ENCODE data around the gene SMIM23. TPM values are rescaled to one million over a fixed set of nuclear protein-coding genes. Genes with fewer than 3 reads are reported as not detected.

The SMIM23 gene
- total and polyA plus RNA-seq, 2 experiments from 2014 or later: not detected

DNA sequence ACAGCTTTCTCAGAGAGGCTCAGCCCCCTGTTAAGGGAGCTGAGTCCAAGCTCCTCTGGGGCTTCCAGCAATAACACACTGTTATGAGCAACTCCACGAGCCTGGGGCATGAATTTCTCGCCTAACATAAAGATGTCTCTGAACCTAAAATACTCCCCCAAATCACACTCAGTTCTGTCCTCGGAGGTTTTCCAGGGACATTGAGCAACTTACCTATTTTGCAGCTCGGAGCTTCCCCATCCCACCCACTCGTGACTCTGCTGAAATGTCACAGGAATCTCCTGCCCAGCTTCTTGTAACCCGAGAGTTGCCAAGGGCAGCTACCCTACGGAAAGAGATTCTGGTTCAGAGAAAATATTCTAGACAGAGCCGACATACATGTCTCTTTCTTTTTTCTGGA is 47.1 kb upstream of the SMIM23 start:
- ATAC-seq (no peak), DNase-seq (ENCODE audit: low spot score) (no peak)
- H3F3A ChIP-seq (replicated peaks; ENCODE audit: low read depth): no peaks in the 10 kb centered on the region
- H3K4me3 ChIP-seq: no peak overlapping the region
- H3K27ac ChIP-seq (ENCODE audit: low read depth): no peak overlapping the region
- H3K9me2 ChIP-seq (ENCODE audit: insufficient read depth): peaks cover 3% of the 10 kb centered on the region; the same call in 1 of the 2 replicates
- H3K4me3 Mint-ChIP-seq: no peak overlapping the region
- no peaks in the 10 kb centered on the region for H3K36me3 Mint-ChIP-seq (ENCODE audit: low read depth)
- no peak overlapping the region for H3K4me2 ChIP-seq
- no peaks in the 10 kb centered on the region; the same call in 2 of the 3 replicates for H3K9me3 Mint-ChIP-seq
- TF ChIP-seq STAT1 (IDR thresholded peaks at IDR 0.05; ENCODE audit: unreplicated experiment): no peak
- no peak for TF ChIP-seq CTCF (conservative IDR thresholded peaks at IDR 0.05; ENCODE audit: low read depth in 2 of 2)
- no peak for TF ChIP-seq ZNF331 (CRISPR knock-in tag; IDR thresholded peaks at IDR 0.05; ENCODE audit: low read depth)
- TF ChIP-seq EZH2 (IDR thresholded peaks at IDR 0.05; ENCODE audit: low read depth, unreplicated experiment): no peak
- no peak for TF ChIP-seq ZNF114 (CRISPR knock-in tag; IDR thresholded peaks at IDR 0.05)
- no peak for TF ChIP-seq NANOG (IDR thresholded peaks at IDR 0.05; ENCODE audit: borderline replicate concordance)
- no peak for TF ChIP-seq CREB1 (CRISPR knock-in tag; IDR thresholded peaks at IDR 0.05; ENCODE audit: low read depth)
- no peak for TF ChIP-seq ZNF462 (CRISPR knock-in tag; IDR thresholded peaks at IDR 0.05)
- no peak for TF ChIP-seq POLR2AphosphoS5 (IDR thresholded peaks at IDR 0.05; ENCODE audit: low read depth)
- no peak for TF ChIP-seq EZH2phosphoT487 (IDR thresholded peaks at IDR 0.05; ENCODE audit: unreplicated experiment)
- TF ChIP-seq, protein P1, sequence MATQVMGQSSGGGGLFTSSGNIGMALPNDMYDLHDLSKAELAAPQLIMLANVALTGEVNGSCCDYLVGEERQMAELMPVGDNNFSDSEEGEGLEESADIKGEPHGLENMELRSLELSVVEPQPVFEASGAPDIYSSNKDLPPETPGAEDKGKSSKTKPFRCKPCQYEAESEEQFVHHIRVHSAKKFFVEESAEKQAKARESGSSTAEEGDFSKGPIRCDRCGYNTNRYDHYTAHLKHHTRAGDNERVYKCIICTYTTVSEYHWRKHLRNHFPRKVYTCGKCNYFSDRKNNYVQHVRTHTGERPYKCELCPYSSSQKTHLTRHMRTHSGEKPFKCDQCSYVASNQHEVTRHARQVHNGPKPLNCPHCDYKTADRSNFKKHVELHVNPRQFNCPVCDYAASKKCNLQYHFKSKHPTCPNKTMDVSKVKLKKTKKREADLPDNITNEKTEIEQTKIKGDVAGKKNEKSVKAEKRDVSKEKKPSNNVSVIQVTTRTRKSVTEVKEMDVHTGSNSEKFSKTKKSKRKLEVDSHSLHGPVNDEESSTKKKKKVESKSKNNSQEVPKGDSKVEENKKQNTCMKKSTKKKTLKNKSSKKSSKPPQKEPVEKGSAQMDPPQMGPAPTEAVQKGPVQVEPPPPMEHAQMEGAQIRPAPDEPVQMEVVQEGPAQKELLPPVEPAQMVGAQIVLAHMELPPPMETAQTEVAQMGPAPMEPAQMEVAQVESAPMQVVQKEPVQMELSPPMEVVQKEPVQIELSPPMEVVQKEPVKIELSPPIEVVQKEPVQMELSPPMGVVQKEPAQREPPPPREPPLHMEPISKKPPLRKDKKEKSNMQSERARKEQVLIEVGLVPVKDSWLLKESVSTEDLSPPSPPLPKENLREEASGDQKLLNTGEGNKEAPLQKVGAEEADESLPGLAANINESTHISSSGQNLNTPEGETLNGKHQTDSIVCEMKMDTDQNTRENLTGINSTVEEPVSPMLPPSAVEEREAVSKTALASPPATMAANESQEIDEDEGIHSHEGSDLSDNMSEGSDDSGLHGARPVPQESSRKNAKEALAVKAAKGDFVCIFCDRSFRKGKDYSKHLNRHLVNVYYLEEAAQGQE (IDR thresholded peaks at IDR 0.05; ENCODE audit: unreplicated experiment): no peak
- no peak for TF ChIP-seq ETS1 (IDR thresholded peaks at IDR 0.05)
- TF ChIP-seq JUNB (IDR thresholded peaks at IDR 0.05; ENCODE audit: unreplicated experiment): no peak
- no peaks in the 10 kb centered on the region for H4K20me1 ChIP-seq (replicated peaks; ENCODE audit: insufficient read depth)
- H3K27me3 ChIP-seq (ENCODE audit: insufficient read depth): no peaks in the 10 kb centered on the region
- H3K36me3 ChIP-seq (ENCODE audit: insufficient read depth): no peaks in the 10 kb centered on the region
- H2AFZ ChIP-seq: no peak overlapping the region
- peaks cover 22% of the 10 kb centered on the region for H3K4me1 Mint-ChIP-seq
- peaks cover 3% of the 10 kb centered on the region for H3K27me3 Mint-ChIP-seq (ENCODE audit: insufficient read depth, low read depth, poor library complexity)
- H3K4me1 ChIP-seq (ENCODE audit: insufficient read depth): no peaks in the 10 kb centered on the region
- H3K27ac Mint-ChIP-seq: no peak overlapping the region
- no peaks in the 10 kb centered on the region for H3K79me2 ChIP-seq (replicated peaks; ENCODE audit: insufficient read depth)
